ENCODE measurements around the gene NDST4. TPM values are rescaled to one million over a fixed set of nuclear protein-coding genes. Genes with fewer than 3 reads are reported as not detected.

Gene NDST4
- polyA plus RNA-seq, 2 of the 4 experiments (the other 2 are of a cell fraction) = 0.04 TPM; not detected in 1

DNA sequence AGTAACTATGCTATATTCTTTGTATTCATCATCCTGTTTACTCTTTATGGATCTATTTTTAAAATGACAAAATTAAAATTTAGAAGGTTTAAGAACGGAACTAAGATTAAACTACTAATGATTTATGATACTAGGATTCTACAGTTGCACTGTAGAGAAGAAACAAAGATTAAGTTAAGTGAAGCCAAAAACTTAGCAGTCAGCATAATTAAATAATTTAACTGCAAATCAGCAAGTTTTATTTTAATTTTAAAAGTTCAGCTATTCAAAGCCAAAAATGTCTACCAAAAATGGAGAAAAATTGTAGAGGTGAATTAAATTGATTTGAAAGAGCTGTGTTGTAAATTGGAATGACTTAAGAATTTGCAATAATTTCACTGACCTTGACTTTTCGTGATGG, 30.8 kb downstream of the NDST4 start:
- TF ChIP-seq MAFK (IDR thresholded peaks at IDR 0.05; ENCODE audit: partially characterized antibody) (peak; percentile 30), FOSL2 (IDR thresholded peaks at IDR 0.05) (no peak), FOSL2 (CRISPR knock-in tag; IDR thresholded peaks at IDR 0.05) (no peak)
- CTCF ChIA-PET = no interaction called here
- Histone ChIP-seq H3K4me2 (no peak overlapping the region), H3K4me1 (no peaks in the 10 kb centered on the region), H3K4me3 (no peak overlapping the region), H3K9me3 (no peaks in the 10 kb centered on the region), H3K27ac (no peak overlapping the region)
- no peak for DNase-seq (ENCODE audit: low read depth in 1 of 2, low spot score in 1 of 2)
- POLR2A ChIA-PET = no interaction called here
- FAIRE-seq = no peak
- 14% methylated on average over 2 of the region's 2 CpGs for WGBS (ENCODE audit: missing lambda C conversion rate)
- no peak for ATAC-seq

DNA sequence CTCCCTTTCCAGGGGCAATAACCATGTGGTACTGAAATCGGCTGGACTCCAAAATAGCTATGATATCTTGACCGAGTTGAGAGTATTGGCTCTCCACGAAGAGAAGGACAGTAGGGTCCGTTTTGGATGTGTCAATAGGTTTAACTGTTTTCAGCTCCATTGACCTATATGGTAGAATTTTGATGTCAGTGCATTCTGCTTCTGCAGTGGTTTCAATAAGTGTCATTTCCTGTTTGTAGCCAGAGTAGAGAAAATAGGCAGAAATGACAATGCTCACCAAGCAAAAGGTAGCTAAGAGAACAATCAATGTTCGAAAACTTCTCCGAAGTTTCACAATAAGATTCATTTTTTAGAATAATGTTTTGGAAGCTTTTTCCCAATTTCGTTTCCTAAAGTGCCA, 36.7 kb downstream of the NDST4 start:
- DNase-seq (ENCODE audit: low read depth in 1 of 2, low spot score in 1 of 2) (no peak), FAIRE-seq (no peak), ATAC-seq (no peak)
- 9% methylated on average over 7 of the region's 7 CpGs for WGBS (ENCODE audit: missing lambda C conversion rate)
- H3K9me3 ChIP-seq = no peaks in the 10 kb centered on the region
- no peak for TF ChIP-seq TP53 (CRISPR knock-in tag; IDR thresholded peaks at IDR 0.05)
- TF ChIP-seq, protein P1, sequence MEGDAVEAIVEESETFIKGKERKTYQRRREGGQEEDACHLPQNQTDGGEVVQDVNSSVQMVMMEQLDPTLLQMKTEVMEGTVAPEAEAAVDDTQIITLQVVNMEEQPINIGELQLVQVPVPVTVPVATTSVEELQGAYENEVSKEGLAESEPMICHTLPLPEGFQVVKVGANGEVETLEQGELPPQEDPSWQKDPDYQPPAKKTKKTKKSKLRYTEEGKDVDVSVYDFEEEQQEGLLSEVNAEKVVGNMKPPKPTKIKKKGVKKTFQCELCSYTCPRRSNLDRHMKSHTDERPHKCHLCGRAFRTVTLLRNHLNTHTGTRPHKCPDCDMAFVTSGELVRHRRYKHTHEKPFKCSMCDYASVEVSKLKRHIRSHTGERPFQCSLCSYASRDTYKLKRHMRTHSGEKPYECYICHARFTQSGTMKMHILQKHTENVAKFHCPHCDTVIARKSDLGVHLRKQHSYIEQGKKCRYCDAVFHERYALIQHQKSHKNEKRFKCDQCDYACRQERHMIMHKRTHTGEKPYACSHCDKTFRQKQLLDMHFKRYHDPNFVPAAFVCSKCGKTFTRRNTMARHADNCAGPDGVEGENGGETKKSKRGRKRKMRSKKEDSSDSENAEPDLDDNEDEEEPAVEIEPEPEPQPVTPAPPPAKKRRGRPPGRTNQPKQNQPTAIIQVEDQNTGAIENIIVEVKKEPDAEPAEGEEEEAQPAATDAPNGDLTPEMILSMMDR (IDR thresholded peaks at IDR 0.05) = no peak
- TF ChIP-seq EHF (CRISPR knock-in tag; IDR thresholded peaks at IDR 0.05) = no peak
- TF ChIP-seq CEBPB (IDR thresholded peaks at IDR 0.05) = no peak
- no peak for TF ChIP-seq FOXS1 (CRISPR knock-in tag; IDR thresholded peaks at IDR 0.05)
- no peak for TF ChIP-seq RNF2 (IDR thresholded peaks at IDR 0.05; ENCODE audit: borderline replicate concordance, low read depth)
- no peak for TF ChIP-seq CBX8 (IDR thresholded peaks at IDR 0.05)
- no peak for TF ChIP-seq BHLHE40 (IDR thresholded peaks at IDR 0.05; ENCODE audit: low read depth, low read length)
- TF ChIP-seq, protein P2, sequence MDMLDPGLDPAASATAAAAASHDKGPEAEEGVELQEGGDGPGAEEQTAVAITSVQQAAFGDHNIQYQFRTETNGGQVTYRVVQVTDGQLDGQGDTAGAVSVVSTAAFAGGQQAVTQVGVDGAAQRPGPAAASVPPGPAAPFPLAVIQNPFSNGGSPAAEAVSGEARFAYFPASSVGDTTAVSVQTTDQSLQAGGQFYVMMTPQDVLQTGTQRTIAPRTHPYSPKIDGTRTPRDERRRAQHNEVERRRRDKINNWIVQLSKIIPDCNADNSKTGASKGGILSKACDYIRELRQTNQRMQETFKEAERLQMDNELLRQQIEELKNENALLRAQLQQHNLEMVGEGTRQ (IDR thresholded peaks at IDR 0.05) = no peak
- no peak for TF ChIP-seq FOSB (CRISPR knock-in tag; IDR thresholded peaks at IDR 0.05)
- no peak for TF ChIP-seq MYC (IDR thresholded peaks at IDR 0.05; ENCODE audit: borderline replicate concordance, low read length)
- TF ChIP-seq HOXA7 (CRISPR knock-in tag; IDR thresholded peaks at IDR 0.05) = no peak
- H3K4me2 ChIP-seq = no peak overlapping the region
- CTCF ChIA-PET = no interaction called here
- H3K4me3 ChIP-seq = no peak overlapping the region
- H3K4me1 ChIP-seq = no peaks in the 10 kb centered on the region
- H3K27ac ChIP-seq = no peak overlapping the region
- POLR2A ChIA-PET = no interaction called here

DNA sequence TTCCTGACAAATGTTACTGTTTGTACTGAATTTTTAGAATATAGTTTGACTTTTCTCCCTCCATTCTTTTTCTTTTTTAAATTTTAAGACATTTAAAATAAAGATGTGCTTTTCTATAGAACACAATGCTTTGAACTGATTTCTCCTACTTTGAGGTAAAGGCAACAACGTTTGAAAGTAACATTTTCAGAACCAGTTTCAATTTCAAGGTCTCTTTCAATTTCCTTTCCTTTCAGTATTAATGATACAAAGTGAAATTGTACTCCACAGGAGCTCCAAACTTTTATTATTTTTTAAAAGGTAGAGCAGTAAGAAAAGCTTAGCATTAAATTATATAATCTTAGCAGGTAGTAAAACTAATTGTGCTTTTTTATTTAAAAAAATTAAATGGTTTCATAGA, 54.9 kb downstream of the NDST4 start:
- H3K4me3 ChIP-seq = no peak overlapping the region
- DNase-seq (ENCODE audit: low read depth in 1 of 2, low spot score in 1 of 2) (no peak), FAIRE-seq (no peak), ATAC-seq (no peak)
- 0% methylated on average over 1 of the region's 1 CpG for WGBS (ENCODE audit: missing lambda C conversion rate)
- ChIA-PET CTCF (no interaction called here), POLR2A (no interaction called here)
- H3K9me3 ChIP-seq = no peaks in the 10 kb centered on the region
- H3K27ac ChIP-seq = no peak overlapping the region
- no peak overlapping the region for H3K4me2 ChIP-seq
- H3K4me1 ChIP-seq = no peaks in the 10 kb centered on the region
- TF ChIP-seq, protein P1 (IDR thresholded peaks at IDR 0.05) = no peak
- TF ChIP-seq EHF (CRISPR knock-in tag; IDR thresholded peaks at IDR 0.05) = no peak
- TF ChIP-seq FOSL2 (IDR thresholded peaks at IDR 0.05) = no peak
- TF ChIP-seq FOSL2 (CRISPR knock-in tag; IDR thresholded peaks at IDR 0.05) = no peak
- no peak for TF ChIP-seq EHMT2 (IDR thresholded peaks at IDR 0.05; ENCODE audit: low read depth)
- TF ChIP-seq, protein P3, sequence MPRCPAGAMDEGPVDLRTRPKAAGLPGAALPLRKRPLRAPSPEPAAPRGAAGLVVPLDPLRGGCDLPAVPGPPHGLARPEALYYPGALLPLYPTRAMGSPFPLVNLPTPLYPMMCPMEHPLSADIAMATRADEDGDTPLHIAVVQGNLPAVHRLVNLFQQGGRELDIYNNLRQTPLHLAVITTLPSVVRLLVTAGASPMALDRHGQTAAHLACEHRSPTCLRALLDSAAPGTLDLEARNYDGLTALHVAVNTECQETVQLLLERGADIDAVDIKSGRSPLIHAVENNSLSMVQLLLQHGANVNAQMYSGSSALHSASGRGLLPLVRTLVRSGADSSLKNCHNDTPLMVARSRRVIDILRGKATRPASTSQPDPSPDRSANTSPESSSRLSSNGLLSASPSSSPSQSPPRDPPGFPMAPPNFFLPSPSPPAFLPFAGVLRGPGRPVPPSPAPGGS (IDR thresholded peaks at IDR 0.05) = no peak
- no peak for TF ChIP-seq ZC3H11A (IDR thresholded peaks at IDR 0.05)
- TF ChIP-seq, protein P4, sequence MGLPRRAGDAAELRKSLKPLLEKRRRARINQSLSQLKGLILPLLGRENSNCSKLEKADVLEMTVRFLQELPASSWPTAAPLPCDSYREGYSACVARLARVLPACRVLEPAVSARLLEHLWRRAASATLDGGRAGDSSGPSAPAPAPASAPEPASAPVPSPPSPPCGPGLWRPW (IDR thresholded peaks at IDR 0.05) = no peak
- TF ChIP-seq HOXB5 (CRISPR knock-in tag; IDR thresholded peaks at IDR 0.05) = no peak
- TF ChIP-seq JUNB (IDR thresholded peaks at IDR 0.05) = no peak
- TF ChIP-seq, protein P5, sequence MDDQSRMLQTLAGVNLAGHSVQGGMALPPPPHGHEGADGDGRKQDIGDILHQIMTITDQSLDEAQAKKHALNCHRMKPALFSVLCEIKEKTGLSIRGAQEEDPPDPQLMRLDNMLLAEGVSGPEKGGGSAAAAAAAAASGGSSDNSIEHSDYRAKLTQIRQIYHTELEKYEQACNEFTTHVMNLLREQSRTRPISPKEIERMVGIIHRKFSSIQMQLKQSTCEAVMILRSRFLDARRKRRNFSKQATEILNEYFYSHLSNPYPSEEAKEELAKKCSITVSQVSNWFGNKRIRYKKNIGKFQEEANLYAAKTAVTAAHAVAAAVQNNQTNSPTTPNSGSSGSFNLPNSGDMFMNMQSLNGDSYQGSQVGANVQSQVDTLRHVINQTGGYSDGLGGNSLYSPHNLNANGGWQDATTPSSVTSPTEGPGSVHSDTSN (IDR thresholded peaks at IDR 0.05) = no peak
- no peak for TF ChIP-seq KDM1A (IDR thresholded peaks at IDR 0.05; ENCODE audit: low read depth)
- no peak for TF ChIP-seq FOSB (CRISPR knock-in tag; IDR thresholded peaks at IDR 0.05)
- TF ChIP-seq, protein P6, sequence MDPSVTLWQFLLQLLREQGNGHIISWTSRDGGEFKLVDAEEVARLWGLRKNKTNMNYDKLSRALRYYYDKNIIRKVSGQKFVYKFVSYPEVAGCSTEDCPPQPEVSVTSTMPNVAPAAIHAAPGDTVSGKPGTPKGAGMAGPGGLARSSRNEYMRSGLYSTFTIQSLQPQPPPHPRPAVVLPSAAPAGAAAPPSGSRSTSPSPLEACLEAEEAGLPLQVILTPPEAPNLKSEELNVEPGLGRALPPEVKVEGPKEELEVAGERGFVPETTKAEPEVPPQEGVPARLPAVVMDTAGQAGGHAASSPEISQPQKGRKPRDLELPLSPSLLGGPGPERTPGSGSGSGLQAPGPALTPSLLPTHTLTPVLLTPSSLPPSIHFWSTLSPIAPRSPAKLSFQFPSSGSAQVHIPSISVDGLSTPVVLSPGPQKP (IDR thresholded peaks at IDR 0.05; ENCODE audit: low read depth, low read length) = no peak
- TF ChIP-seq, protein P7, sequence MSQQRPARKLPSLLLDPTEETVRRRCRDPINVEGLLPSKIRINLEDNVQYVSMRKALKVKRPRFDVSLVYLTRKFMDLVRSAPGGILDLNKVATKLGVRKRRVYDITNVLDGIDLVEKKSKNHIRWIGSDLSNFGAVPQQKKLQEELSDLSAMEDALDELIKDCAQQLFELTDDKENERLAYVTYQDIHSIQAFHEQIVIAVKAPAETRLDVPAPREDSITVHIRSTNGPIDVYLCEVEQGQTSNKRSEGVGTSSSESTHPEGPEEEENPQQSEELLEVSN (IDR thresholded peaks at IDR 0.05; ENCODE audit: borderline replicate concordance, low read depth) = no peak
